HepG2 (cell line): ENCODE data around the gene ROM1. TPM values are rescaled to one million over a fixed set of nuclear protein-coding genes. Genes with fewer than 3 reads are reported as not detected.
A peak's percentile ranks its signal among the peaks of the same experiment; 100 is the strongest.

Experiments used
- AHR ChIP-seq: IDR thresholded peaks from 2 replicates; pipeline ENCODE4 v1.6.1; 2018; ENCODE audit warnings: missing genetic modification reagents, missing compliant biosample characterization
- ARNTL ChIP-seq: sonication (generic); formaldehyde crosslinking; IDR thresholded peaks from 2 replicates; pipeline ENCODE4 v1.4.0; 2020; ENCODE audit warnings: mild to moderate bottlenecking, missing genetic modification reagents
- ATF5 ChIP-seq: sonication (generic); formaldehyde crosslinking; IDR thresholded peaks from 2 replicates; pipeline ENCODE4 v1.4.0; 2020; ENCODE audit warnings: mild to moderate bottlenecking, low read depth, missing genetic modification reagents
- CREB1 ChIP-seq, 2 experiments: fragments of 450-650 bp in 1 of 2; IDR thresholded peaks; 2 replicates each; pipeline ENCODE4 v1.6.1; 2016 to 2017; ENCODE audit warnings: control low read depth in 1 of 2, mild to moderate bottlenecking in 1 of 2, missing compliant biosample characterization in 1 of 2, missing genetic modification characterization in 1 of 2
- FOXM1 ChIP-seq: sonication (generic); formaldehyde crosslinking; IDR thresholded peaks from 2 replicates; pipeline ENCODE4 v1.5.0; 2020; ENCODE audit warnings: missing genetic modification reagents
- GFI1 ChIP-seq: sonication (generic); formaldehyde crosslinking; IDR thresholded peaks from 2 replicates; pipeline ENCODE4 v1.5.0; 2020; ENCODE audit warnings: missing genetic modification reagents, mild to moderate bottlenecking, borderline replicate concordance
- KLF6 ChIP-seq: IDR thresholded peaks from 2 replicates; pipeline ENCODE4 v1.8.0; 2016; ENCODE audit warnings: missing biosample characterization, missing genetic modification reagents
- KLF9 ChIP-seq: IDR thresholded peaks from 2 replicates; pipeline ENCODE4 v1.6.1; 2016; ENCODE audit warnings: low read depth
- NR1H2 ChIP-seq: sonication (generic); formaldehyde crosslinking; IDR thresholded peaks from 2 replicates; pipeline ENCODE4 v1.8.1; 2022; ENCODE audit warnings: low read depth, missing genetic modification reagents, borderline replicate concordance
- PHF20 ChIP-seq: sonication (generic); formaldehyde crosslinking; IDR thresholded peaks from 2 replicates; pipeline ENCODE4 v1.5.0; 2020; ENCODE audit warnings: mild to moderate bottlenecking, missing genetic modification reagents
- PITX1 ChIP-seq: sonication (generic); formaldehyde crosslinking; IDR thresholded peaks from 2 replicates; pipeline ENCODE4 v1.5.1; 2020; ENCODE audit warnings: mild to moderate bottlenecking, missing genetic modification reagents
- ZBTB3 ChIP-seq: sonication (generic); formaldehyde crosslinking; IDR thresholded peaks from 2 replicates; pipeline ENCODE4 v1.4.0; 2020; ENCODE audit warnings: low read depth, mild to moderate bottlenecking, moderate library complexity, missing genetic modification reagents, borderline replicate concordance
- ZBTB49 ChIP-seq: sonication (generic); formaldehyde crosslinking; IDR thresholded peaks from 2 replicates; pipeline ENCODE4 v1.4.0; 2020; ENCODE audit warnings: missing genetic modification reagents, borderline replicate concordance
- ZNF124 ChIP-seq: sonication (generic); formaldehyde crosslinking; IDR thresholded peaks from 2 replicates; pipeline ENCODE4 v1.4.0; 2020; ENCODE audit warnings: missing genetic modification reagents
- ZNF234 ChIP-seq: sonication (generic); formaldehyde crosslinking; conservative IDR thresholded peaks from 2 replicates; pipeline ENCODE4 v1.5.1; 2020; ENCODE audit warnings: mild to moderate bottlenecking, missing genetic modification reagents
- ZNF251 ChIP-seq: sonication (generic); formaldehyde crosslinking; IDR thresholded peaks from 2 replicates; pipeline ENCODE4 v1.9.0; 2021; ENCODE audit warnings: mild to moderate bottlenecking, missing genetic modification reagents
- ZNF253 ChIP-seq: sonication (generic); formaldehyde crosslinking; IDR thresholded peaks from 2 replicates; pipeline ENCODE4 v1.8.0; 2022; ENCODE audit warnings: mild to moderate bottlenecking, missing genetic modification reagents, borderline replicate concordance
- ZNF335 ChIP-seq: sonication (generic); formaldehyde crosslinking; IDR thresholded peaks from 2 replicates; pipeline ENCODE4 v1.4.0; 2020; ENCODE audit warnings: missing genetic modification reagents
- ZNF33B ChIP-seq: sonication (generic); formaldehyde crosslinking; IDR thresholded peaks from 2 replicates; pipeline ENCODE4 v1.5.1; 2020; ENCODE audit warnings: mild to moderate bottlenecking, missing genetic modification reagents
- ZNF350 ChIP-seq: sonication (generic); formaldehyde crosslinking; IDR thresholded peaks from 2 replicates; pipeline ENCODE4 v1.4.0; 2020; ENCODE audit warnings: mild to moderate bottlenecking, low read depth, missing genetic modification reagents, borderline replicate concordance
- ZNF562 ChIP-seq: sonication (generic); formaldehyde crosslinking; IDR thresholded peaks from 2 replicates; pipeline ENCODE4 v1.8.0; 2022; ENCODE audit warnings: missing genetic modification reagents, borderline replicate concordance
- ZNF607 ChIP-seq: sonication (generic); formaldehyde crosslinking; IDR thresholded peaks from 2 replicates; pipeline ENCODE4 v1.5.1; 2020; ENCODE audit warnings: missing genetic modification reagents, mild to moderate bottlenecking, borderline replicate concordance
- ZSCAN21 ChIP-seq: sonication (generic); formaldehyde crosslinking; IDR thresholded peaks from 2 replicates; pipeline ENCODE4 v1.8.0; 2022; ENCODE audit warnings: mild to moderate bottlenecking, missing genetic modification reagents, moderate library complexity, borderline replicate concordance
- polyA plus RNA-seq, 8 experiments: library from polyadenylated mRNA; depleted of rRNA in 3 of 8; stranded (reverse) in 7 of 8; unstranded in 1 of 8; fragments of >200 nt; fragmentation: Illumina TruSeq in 4 of 8; extraction: Trizol in 4 of 8; gene quantifications; 2 replicates each; pipeline versions ENCODE4 v1.2.1 to v1.2.3, GENCODE V29; 2011 to 2016; ENCODE audit warnings: low read depth in 4 of 8, missing spikeins in 1 of 8, mixed read lengths in 1 of 8; ENCODE audit not compliant: insufficient read depth in 1 of 8
- total RNA-seq, 5 experiments: library from RNA; depleted of rRNA; stranded (reverse); fragments of >200 nt; fragmentation: Illumina TruSeq; extraction: Trizol; gene quantifications; 2 replicates each; pipeline ENCODE4 v1.2.3, GENCODE V29; 2016; ENCODE audit warnings: low read depth in 1 of 5
- TF ChIP-seq, protein P1 (sequence below): sonication (generic); formaldehyde crosslinking; IDR thresholded peaks from 2 replicates; pipeline ENCODE4 v1.4.0; 2020; ENCODE audit warnings: mild to moderate bottlenecking, missing genetic modification reagents
- TF ChIP-seq, protein P2 (sequence below): sonication (generic); formaldehyde crosslinking; IDR thresholded peaks from 2 replicates; pipeline ENCODE4 v1.4.0; 2020; ENCODE audit warnings: mild to moderate bottlenecking, missing genetic modification reagents

ROM1 gene
- total and polyA plus RNA-seq, 2 of the 13 experiments (the other 11 are each of a cell fraction or from before 2014, with no cell fraction given) = 1.2 to 2.4 TPM

DNA sequence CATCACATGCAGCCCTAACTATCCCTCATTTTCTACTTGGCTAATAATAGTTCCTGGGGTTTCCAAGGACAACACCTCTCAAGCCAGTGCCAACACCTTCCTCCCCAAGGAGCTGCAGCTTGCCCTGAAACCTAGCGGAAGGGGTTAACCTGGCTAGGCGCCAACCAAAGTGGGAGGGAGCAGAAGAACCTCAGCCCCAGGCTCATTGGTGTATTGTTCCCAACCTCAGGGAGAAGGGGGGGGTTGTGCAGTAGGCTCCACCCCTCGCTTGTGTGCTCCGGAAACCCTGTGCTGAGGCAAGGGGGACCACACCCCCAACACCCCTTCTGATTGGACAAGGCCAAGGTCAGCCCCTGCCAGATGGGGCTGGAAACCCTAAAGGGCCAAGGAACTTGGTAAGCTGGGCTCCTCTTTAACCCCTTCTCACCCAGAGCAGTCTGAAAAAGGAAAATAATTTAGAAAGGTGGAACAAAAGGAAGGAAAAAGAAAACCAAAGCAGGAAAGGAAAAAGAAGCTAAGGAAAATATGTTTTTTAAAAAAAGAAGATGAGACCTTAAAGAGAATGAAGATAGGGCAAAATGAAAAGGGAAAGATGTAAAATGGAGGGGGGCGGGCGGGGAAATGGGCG is 13.9 kb upstream of the ROM1 start (continued):
- TF ChIP-seq GFI1 (CRISPR knock-in tag) (no peak), ZNF251 (no peak), ATF5 (no peak), FOXM1 (CRISPR knock-in tag) (no peak), ZSCAN21 (CRISPR knock-in tag) (no peak), KLF6 (0 out of 2 replicates have a peak, but pooled peaks have one; percentile 43), ZNF562 (CRISPR knock-in tag) (no peak), ZNF234 (CRISPR knock-in tag) (no peak), KLF9 (CRISPR knock-in tag) (no peak), ZNF335 (no peak), ZNF607 (CRISPR knock-in tag) (no peak), ZBTB49 (CRISPR knock-in tag) (no peak), PHF20 (CRISPR knock-in tag) (peak; percentile 61; the same call in 1 of the 2 replicates), PITX1 (CRISPR knock-in tag) (peak; percentile 37; the same call in 1 of the 2 replicates), ZNF253 (CRISPR knock-in tag) (no peak), ZNF124 (CRISPR knock-in tag) (no peak), ZNF33B (CRISPR knock-in tag) (no peak), AHR (no peak), CREB1 (IDR thresholded peaks at IDR 0.05) (no peak), CREB1 (CRISPR knock-in tag; IDR thresholded peaks at IDR 0.05) (peak; percentile 77), ARNTL (no peak), ZBTB3 (CRISPR knock-in tag) (no peak), NR1H2 (CRISPR knock-in tag) (no peak), ZNF350 (CRISPR knock-in tag) (peak; percentile 54; the same call in 1 of the 2 replicates)
- TF ChIP-seq, protein P1, sequence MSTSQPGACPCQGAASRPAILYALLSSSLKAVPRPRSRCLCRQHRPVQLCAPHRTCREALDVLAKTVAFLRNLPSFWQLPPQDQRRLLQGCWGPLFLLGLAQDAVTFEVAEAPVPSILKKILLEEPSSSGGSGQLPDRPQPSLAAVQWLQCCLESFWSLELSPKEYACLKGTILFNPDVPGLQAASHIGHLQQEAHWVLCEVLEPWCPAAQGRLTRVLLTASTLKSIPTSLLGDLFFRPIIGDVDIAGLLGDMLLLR (CRISPR knock-in tag) = no peak
- TF ChIP-seq, protein P2, sequence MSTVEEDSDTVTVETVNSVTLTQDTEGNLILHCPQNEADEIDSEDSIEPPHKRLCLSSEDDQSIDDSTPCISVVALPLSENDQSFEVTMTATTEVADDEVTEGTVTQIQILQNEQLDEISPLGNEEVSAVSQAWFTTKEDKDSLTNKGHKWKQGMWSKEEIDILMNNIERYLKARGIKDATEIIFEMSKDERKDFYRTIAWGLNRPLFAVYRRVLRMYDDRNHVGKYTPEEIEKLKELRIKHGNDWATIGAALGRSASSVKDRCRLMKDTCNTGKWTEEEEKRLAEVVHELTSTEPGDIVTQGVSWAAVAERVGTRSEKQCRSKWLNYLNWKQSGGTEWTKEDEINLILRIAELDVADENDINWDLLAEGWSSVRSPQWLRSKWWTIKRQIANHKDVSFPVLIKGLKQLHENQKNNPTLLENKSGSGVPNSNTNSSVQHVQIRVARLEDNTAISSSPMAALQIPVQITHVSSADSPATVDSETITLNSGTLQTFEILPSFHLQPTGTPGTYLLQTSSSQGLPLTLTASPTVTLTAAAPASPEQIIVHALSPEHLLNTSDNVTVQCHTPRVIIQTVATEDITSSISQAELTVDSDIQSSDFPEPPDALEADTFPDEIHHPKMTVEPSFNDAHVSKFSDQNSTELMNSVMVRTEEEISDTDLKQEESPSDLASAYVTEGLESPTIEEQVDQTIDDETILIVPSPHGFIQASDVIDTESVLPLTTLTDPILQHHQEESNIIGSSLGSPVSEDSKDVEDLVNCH (CRISPR knock-in tag) = no peak
